Left lobe of liver (tissue), 2 donors: Measurements from ENCODE around the gene IL1RL1. TPM values are rescaled to one million over a fixed set of nuclear protein-coding genes. Genes with fewer than 3 reads are reported as not detected.

Experiments
- ATAC-seq: fragments of 200-7000 bp; cut with Tn5 transposase; one replicate; pipeline ENCODE4 v1.9.1; 2020; ENCODE audit warnings: mild to moderate bottlenecking, moderate library complexity
- DNase-seq: peaks from one replicate; pipeline ENCODE4 v3.0.0-alpha.2; 2020; ENCODE audit warnings: low spot score
- total RNA-seq: library from RNA; stranded (reverse); gene quantifications from one replicate; pipeline ENCODE4 v1.2.1, GENCODE V29; 2021
- donor health status: DM: no; HTN: no; CAD: no; lungs with moderate emphysema.
- donor health status: DM: no; HTN: yes; CAD: no.

IL1RL1 gene
- 2.6 TPM for total RNA-seq

GRCh38 chr2:102310964-102311640 is at the start of gene IL1RL1:
Gene IL1RL1 (plus strand): TSS chr2:102311563. CDS start chr2:102338265, 26,702 bp downstream.
- DNase-seq (no peak), ATAC-seq (no peak)

DNA sequence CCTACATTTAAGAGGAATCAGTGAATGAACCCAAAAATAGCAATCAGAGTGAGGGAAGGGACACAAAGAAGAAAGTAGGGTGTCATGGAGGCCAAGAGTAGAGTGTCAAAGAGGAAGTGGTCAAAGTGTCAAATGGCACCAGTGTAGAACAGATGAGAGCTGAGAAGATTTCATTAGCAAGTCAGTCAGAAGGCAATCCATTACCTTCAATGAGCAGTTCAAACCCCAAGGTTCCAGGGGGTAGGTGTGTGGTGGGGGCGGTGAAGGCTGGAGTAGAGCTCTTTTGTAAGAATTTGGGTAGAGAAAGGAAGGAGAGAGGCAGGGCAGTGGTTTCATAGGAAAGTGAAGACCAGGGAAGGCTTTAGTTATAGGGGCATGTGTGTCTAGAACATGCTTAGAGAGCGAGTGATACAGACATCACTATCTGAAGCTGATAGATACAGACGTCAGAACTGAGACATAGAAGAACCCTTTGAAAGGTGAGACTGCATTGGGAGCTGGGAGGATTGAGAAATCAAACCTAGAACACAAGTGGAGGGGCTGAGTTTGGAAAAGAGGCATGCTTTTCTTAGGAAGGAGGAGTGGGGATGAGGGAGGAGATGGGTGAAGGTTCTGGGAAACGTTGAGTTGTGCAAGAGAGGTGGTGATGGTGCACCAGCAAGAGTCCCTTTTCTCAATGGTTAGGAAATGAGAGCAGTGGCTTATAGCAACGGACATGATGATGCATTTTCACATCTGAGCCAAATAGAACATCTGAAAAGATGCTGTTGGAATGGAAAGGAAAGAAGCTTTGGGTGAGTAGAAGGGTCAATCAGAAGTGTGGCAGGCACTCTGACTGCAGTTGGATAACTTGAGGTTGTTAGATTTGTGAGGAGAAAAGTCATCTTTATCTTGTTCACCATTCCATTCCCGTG is 48.9 kb upstream of the IL1RL1 start:
- ATAC-seq (no peak), DNase-seq (no peak)

DNA sequence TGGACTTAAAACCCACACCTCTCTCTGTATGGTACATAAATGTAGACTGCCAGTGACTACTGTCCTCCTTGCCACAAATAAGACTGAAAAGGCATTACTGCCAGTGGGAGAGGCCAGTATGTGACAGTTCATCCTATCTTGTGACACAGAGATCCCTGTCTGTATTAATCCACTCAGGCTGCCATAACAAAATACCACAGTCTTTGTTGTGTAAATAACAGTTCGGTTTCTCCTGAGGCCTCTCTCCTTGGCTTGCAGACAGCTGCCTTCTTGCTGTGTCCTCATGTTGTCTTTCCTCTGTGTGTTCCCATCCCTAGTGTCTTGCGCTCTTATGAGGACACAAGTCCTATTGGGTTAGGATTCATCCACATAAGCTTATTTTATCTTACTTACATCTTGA is 46.4 kb upstream of the IL1RL1 start:
- DNase-seq (no peak), ATAC-seq (no peak)

- DNase-seq: no peak
- no peak for ATAC-seq
Measured at GRCh38 chr2:102266204-102266603, 45.2 kb upstream of the IL1RL1 start.

- no peak for ATAC-seq
- DNase-seq: no peak
Measured at GRCh38 chr2:102267774-102268173, 43.6 kb upstream of the IL1RL1 start.

- ATAC-seq (no peak), DNase-seq (no peak)
Measured at GRCh38 chr2:102268510-102269199, 42.7 kb upstream of the IL1RL1 start.

GRCh38 chr2:102269200-102269524 is 42.2 kb upstream of the IL1RL1 start:
- DNase-seq: no peak
- no peak for ATAC-seq

DNA sequence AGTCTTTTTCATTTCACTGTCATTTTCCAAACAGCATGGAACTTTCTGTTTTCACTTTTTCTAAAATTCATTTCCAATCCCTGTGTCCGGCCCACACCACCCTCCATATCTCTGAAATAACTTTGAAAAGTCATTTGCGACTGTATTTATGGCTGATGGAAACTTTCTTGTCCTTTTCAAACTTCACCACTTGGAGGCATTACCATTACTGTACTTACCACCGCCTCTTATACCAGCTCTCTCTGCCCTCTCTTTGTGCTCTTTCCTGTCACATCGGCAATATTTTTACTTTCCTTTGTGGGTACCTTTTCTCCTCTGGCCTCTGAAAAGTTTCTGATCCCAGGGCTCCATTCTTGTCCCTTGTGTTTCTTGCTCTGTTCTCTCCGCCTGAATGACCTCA is 39.5 kb upstream of the IL1RL1 start:
- DNase-seq (no peak), ATAC-seq (no peak)

- DNase-seq: no peak
- ATAC-seq: peak; percentile 60
Measured at GRCh38 chr2:102273619-102274211, 37.6 kb upstream of the IL1RL1 start.

- DNase-seq (no peak), ATAC-seq (no peak)
Measured at GRCh38 chr2:102276549-102277201, 34.7 kb upstream of the IL1RL1 start.

DNA sequence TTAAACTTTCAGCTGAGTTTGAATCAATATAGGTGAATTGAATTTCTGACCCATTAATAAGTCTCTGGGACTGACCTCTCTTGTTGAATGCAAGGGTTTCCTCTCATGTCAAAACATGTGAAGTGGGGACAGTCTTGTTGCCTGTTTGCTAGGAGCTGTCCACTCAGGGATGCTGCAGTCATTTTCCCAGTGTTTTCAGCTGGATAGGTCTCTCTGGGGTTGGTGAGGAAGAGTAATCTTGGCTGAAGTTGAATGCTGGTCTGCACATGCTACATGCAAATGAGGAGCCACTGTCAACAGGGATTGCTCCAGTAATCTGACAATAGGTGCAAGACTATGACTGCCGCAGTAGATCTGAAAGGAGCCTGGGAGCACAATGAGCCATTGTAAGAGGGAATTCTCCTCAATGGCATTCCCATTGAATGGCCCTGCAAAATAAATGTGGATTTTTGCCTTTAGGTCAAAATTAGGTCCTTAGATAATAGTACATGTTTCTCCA is 34.1 kb upstream of the IL1RL1 start:
- ATAC-seq (no peak), DNase-seq (no peak)

DNA sequence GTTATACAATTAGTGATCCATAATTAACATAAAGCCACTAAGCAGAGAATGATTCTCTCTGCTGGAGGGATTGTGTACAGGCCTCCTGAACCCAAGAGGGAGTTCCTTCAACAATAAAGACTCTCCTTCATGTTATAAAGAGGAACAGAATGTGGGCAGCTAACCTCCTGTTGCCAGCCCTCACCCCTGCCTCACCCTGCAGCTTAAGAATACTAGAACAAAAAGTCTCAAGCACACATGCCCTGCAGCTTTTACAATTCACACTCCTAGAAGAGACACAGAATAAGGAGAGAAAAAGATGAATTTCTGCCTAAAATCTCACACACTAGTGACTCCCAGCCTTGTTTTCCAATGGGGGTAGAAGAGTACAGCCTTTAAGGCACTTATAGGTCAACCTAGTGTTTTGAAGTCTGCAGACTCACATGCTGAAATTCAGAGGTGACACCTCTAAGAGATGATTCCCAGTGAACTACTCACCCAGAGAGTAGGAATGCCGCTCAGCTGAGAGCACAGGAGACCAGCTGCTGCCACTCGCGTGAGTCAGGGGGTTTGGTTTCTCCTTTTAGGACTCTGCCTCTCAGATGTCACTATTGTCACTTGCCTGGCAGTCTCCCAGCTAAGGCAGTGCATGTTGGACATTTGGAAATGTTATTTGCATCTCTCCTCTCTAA is 32.5 kb upstream of the IL1RL1 start:
- no peak for ATAC-seq
- DNase-seq: no peak

GRCh38 chr2:102279391-102279735 is 32.0 kb upstream of the IL1RL1 start:
- ATAC-seq (no peak), DNase-seq (no peak)

DNA sequence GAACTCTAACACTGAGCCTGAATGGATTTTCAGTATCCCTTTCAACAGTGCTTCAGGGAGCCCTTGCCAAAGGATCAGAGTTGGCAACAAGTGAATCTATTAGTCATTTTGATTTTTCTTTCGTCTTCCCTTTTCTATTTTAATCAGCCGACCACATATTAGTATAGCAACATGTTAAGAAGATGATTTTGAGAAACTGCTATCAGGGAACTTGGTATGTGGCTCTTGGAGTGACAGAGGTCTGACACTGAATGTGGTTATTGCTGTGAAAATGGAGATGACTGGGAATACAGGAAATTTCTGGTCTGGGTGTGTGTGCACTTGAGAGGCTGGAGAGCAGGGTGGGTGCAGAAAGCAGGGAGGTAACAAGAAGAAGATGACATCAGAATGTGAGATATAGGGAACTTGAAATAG is 28.7 kb upstream of the IL1RL1 start:
- ATAC-seq: no peak

DNA sequence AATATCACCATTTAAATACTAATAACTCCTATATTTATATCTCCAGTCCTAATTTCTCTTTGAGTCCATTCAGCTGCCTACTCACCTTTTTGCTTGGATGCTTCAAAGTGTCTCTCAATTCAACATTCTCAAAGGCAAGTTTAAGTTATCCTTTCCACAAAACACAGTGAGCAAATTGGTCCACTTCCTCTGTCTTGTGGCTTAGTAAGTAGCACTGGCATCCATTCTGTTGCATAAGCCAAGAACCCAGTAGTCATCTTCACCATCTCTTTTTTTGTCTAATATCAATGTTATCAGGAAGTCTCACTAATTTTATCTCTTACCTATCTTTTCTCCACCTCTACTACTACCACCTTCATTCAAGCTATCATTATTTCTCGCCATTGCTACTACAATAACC is 27.4 kb upstream of the IL1RL1 start:
- ATAC-seq: no peak
- DNase-seq: no peak

More for the DNA sequence above, 28.7 kb upstream of the IL1RL1 start:
- DNase-seq: no peak

GRCh38 chr2:102284611-102285010 is 26.8 kb upstream of the IL1RL1 start:
- ATAC-seq (no peak), DNase-seq (no peak)

DNA sequence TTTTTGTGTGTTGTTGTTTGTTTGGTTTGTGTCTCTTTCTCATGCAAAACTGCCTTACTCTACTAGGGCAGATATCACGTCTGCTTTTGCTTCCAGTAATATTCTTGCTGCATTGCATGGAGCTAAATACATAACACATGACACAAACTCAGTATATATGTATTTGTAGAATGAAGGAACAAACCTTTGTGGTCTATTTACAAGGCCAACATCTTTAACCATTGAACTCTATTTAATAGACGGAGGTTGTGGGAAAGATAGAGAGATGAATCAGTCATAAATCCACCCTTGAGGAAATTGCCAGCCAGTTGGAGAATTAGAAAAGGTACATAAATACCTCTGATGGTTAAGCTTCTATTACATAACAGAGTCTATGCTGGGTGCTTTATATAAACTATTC is 26.0 kb upstream of the IL1RL1 start:
- DNase-seq (no peak), ATAC-seq (no peak)

DNA sequence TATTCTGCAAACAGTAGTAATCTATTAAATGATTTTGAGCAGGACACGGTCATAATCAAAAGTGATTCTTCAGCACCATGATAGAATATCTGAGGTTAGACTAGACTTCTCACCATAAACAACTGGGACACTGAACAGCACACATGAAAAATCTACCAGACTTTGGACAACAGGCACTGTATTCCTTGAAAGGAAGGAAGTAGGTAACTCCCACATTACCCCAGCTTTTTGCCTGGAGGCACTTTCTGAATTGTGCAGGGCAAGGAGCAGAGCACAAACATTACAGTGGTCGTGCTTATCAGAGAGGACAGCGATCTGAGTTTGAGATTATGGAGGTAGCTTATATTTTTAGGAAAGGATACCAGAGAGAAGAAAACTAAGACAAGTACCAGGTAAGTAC is 25.3 kb upstream of the IL1RL1 start:
- ATAC-seq (no peak), DNase-seq (no peak)

DNA sequence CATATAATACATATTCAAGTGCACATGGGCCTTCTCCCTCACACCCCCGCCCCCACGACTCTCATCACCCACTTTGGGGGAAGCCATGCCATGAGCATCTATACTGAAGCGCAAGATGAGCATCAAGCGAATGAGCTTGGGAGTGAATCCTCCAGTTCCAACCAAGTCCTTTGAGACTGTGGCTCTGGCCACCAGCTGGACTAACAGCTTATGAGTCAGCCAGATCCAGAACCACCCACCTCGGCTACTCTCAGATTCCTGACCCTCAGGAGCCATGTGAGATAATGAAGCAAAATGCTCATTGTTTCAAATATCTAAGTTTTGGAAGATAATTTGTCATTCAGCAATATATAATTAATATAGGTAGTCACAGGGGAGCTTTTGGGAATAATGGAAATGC is 22.2 kb upstream of the IL1RL1 start:
- DNase-seq: no peak
- ATAC-seq: no peak

DNA sequence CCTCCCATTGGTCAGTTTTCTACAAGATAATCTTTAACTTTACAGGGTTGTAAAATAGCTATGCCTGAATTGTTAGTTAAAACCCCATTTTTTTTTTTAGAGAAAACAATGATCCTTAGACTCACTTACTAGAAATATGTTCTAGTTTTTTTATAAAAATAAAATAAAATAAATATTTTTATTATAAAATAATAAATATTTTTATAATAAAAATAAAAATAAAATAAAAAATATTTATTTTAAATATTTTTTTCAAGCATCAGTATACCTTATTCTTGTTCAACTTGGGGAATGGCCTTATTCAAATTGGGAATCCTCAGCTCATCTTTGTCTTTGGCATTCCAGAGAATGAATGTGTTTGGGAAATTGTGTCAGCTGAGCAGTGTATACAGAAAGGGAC is 20.8 kb upstream of the IL1RL1 start:
- DNase-seq (no peak), ATAC-seq (no peak)
